K562 (cell line): Measurements from ENCODE around the gene POU3F1. TPM values are rescaled to one million over a fixed set of nuclear protein-coding genes. Genes with fewer than 3 reads are reported as not detected.

Experiments
- ATAC-seq: fragments of 200-7000 bp; cut with Tn5 transposase; 3 replicates; pipeline ENCODE4 v1.9.1; 2020; ENCODE audit warnings: moderate library complexity
- BruUV-seq: library from RNA; stranded (reverse); fragments of 400-500 nt; replicated peaks from 2 replicates; lab custom pipeline; 2021; lab: Mats Ljungman, UMichigan
- CTCF ChIA-PET: fragments of 300-600 bp; formaldehyde crosslinking; extraction: SDS; loops from one replicate; lab custom pipeline; 2021; ENCODE audit warnings: low intra/inter-chr PET ratio; lab: Yijun Ruan, JAX
- POLR2A ChIA-PET: fragments of 300-600, 350-650 bp; sonication (Branson Sonifier 250); formaldehyde crosslinking; extraction: SDS; loops from one replicate; lab custom pipeline; 2021; ENCODE audit warnings: antibody characterized with exemption, inconsistent platforms; lab: Yijun Ruan, JAX
- DNase-seq, 4 experiments: peaks; one replicate each; pipeline versions ENCODE4 v3.0.0 to v3.0.0-alpha.2; 2011 to 2018; ENCODE audit warnings: low spot score in 3 of 4, mixed read lengths in 3 of 4; ENCODE audit errors: extremely low read depth in 1 of 4
- FAIRE-seq: peaks from 2 replicates; lab custom pipeline; 2011; peaks lifted over from hg19 to GRCh38; lab: Jason Lieb, UNC
- H2AFZ ChIP-seq: 2 replicates; pipeline ENCODE4 v1.6.0; 2011; ENCODE audit warnings: low read depth, low read length, control low read depth, inconsistent platforms
- H3K27ac ChIP-seq: fragments of 200-600 bp; 3 replicates; pipeline ENCODE4 v1.8.0; 2011; ENCODE audit warnings: low read depth, mild to moderate bottlenecking, control low read depth, inconsistent platforms, low read length, moderate library complexity, mixed read lengths; ENCODE audit errors: extremely low read depth
- H3K27me3 ChIP-seq, 2 experiments: fragments of 300-600 bp in 1 of 2; 2 replicates in 1 of 2; 3 replicates in 1 of 2; pipeline versions ENCODE4 v1.6.0 to v1.8.0; 2011; ENCODE audit warnings: inconsistent platforms in 2 of 2, low read length in 2 of 2, mild to moderate bottlenecking in 1 of 2, mixed read lengths in 1 of 2, moderate library complexity in 1 of 2; ENCODE audit not compliant: control insufficient read depth in 2 of 2, insufficient read depth in 2 of 2
- H3K36me3 ChIP-seq: fragments of 300-600 bp; 3 replicates; pipeline ENCODE4 v1.8.0; 2011; ENCODE audit warnings: mild to moderate bottlenecking, low read length, inconsistent platforms; ENCODE audit not compliant: control insufficient read depth, insufficient read depth
- H3K4me1 ChIP-seq, 2 experiments: fragments of 200-600 bp in 1 of 2; replicated peaks in 1 of 2; 2 replicates in 1 of 2; 3 replicates in 1 of 2; pipeline versions ENCODE4 v1.5.1 to v1.8.0; 2011; ENCODE audit warnings: inconsistent platforms in 2 of 2, low read length in 2 of 2, mild to moderate bottlenecking in 1 of 2, mixed read lengths in 1 of 2, moderate library complexity in 1 of 2; ENCODE audit not compliant: control insufficient read depth in 2 of 2, insufficient read depth in 2 of 2
- H3K4me2 ChIP-seq: 2 replicates; pipeline ENCODE4 v1.6.1; 2011; ENCODE audit warnings: low read length, control low read depth, inconsistent platforms, mixed read lengths; ENCODE audit not compliant: insufficient read depth
- H3K4me3 ChIP-seq: fragments of 200-600 bp; sonication (generic), shearing (Covaris generic); 2 replicates; pipeline ENCODE4 v1.5.1; 2016; ENCODE audit warnings: control low read depth, inconsistent platforms
- H3K79me2 ChIP-seq: fragments of 200-600 bp; 3 replicates; pipeline ENCODE4 v1.8.0; 2011; ENCODE audit warnings: low read length, inconsistent platforms; ENCODE audit not compliant: control insufficient read depth, insufficient read depth
- H3K9ac ChIP-seq, 2 experiments: 2 replicates each; pipeline versions ENCODE4 v1.6.0 to v1.6.1; 2011; ENCODE audit warnings: low read depth in 2 of 2, low read length in 2 of 2, control low read depth in 1 of 2, inconsistent platforms in 1 of 2, mild to moderate bottlenecking in 1 of 2, mixed read lengths in 1 of 2; ENCODE audit not compliant: insufficient read depth in 1 of 2
- H3K9me1 ChIP-seq: one replicate; pipeline ENCODE4 v1.6.0; 2011; ENCODE audit warnings: inconsistent platforms, mild to moderate bottlenecking, low read length, moderate library complexity; ENCODE audit not compliant: control insufficient read depth, insufficient read depth
- H3K9me3 ChIP-seq: replicated peaks from 2 replicates; pipeline ENCODE4 v1.5.1; 2011; ENCODE audit warnings: low read depth, low read length, inconsistent platforms; ENCODE audit not compliant: control insufficient read depth, insufficient read depth
- H4K20me1 ChIP-seq: replicated peaks from 2 replicates; pipeline ENCODE4 v1.6.1; 2011; ENCODE audit warnings: low read length, inconsistent platforms, mixed read lengths; ENCODE audit not compliant: control insufficient read depth, insufficient read depth
- BDP1 ChIP-seq: IDR thresholded peaks from 3 replicates; pipeline ENCODE4 v1.6.1; 2011; ENCODE audit not compliant: insufficient read length, insufficient read depth
- DNMT1 ChIP-seq: fragments of 450-650 bp; IDR thresholded peaks from 2 replicates; pipeline ENCODE4 v1.6.1; 2016; ENCODE audit warnings: antibody characterized with exemption, mild to moderate bottlenecking
- GATAD2A ChIP-seq: fragments of 450-650 bp; IDR thresholded peaks from 2 replicates; pipeline ENCODE4 v1.6.1; 2017
- MTA1 ChIP-seq: fragments of 450-650 bp; IDR thresholded peaks from 2 replicates; pipeline ENCODE4 v1.6.1; 2017; ENCODE audit warnings: borderline replicate concordance
- MTF1 ChIP-seq: fragments of 250-450 bp; sonication (Bioruptor Pico); IDR thresholded peaks from 2 replicates; pipeline ENCODE4 v1.9.0; 2021; ENCODE audit warnings: moderate library complexity, mild to moderate bottlenecking, inconsistent platforms, borderline replicate concordance
- NRF1 ChIP-seq, 2 experiments: fragments of 450-650 bp; IDR thresholded peaks in 1 of 2; conservative IDR thresholded peaks in 1 of 2; 2 replicates each; pipeline ENCODE4 v1.6.1; 2014; ENCODE audit warnings: mild to moderate bottlenecking in 2 of 2
- PHB ChIP-seq: fragments of 250-450 bp; sonication (Bioruptor Pico); IDR thresholded peaks from 2 replicates; pipeline ENCODE4 v1.5.0; 2021
- PRPF4 ChIP-seq: fragments of 200-400 bp; formaldehyde crosslinking; IDR thresholded peaks from one replicate; pipeline ENCODE4 v1.6.1; 2017; ENCODE audit warnings: low read length, low read depth, mild to moderate bottlenecking; ENCODE audit not compliant: insufficient read depth, poor library complexity, severe bottlenecking
- SAFB2 ChIP-seq: fragments of 200-400 bp; formaldehyde crosslinking; IDR thresholded peaks from 2 replicates; pipeline ENCODE4 v1.6.1; 2018; ENCODE audit warnings: borderline replicate concordance, low read length, low read depth, moderate library complexity; ENCODE audit not compliant: severe bottlenecking
- SIN3A ChIP-seq, 2 experiments: fragments of 150-350 bp in 1 of 2; IDR thresholded peaks; 2 replicates each; pipeline ENCODE4 v1.6.1; 2011 to 2016; ENCODE audit warnings: borderline replicate concordance in 2 of 2, low read depth in 2 of 2, low read length in 2 of 2, mild to moderate bottlenecking in 2 of 2, moderate library complexity in 2 of 2; ENCODE audit not compliant: control insufficient read depth in 1 of 2
- TEAD4 ChIP-seq, 2 experiments: sonication (generic) in 1 of 2; formaldehyde crosslinking in 1 of 2; IDR thresholded peaks; 2 replicates each; pipeline versions ENCODE4 v1.6.1 to v1.8.0; 2012 to 2022; ENCODE audit warnings: borderline replicate concordance in 1 of 2, inconsistent platforms in 1 of 2, low read length in 1 of 2, mild to moderate bottlenecking in 1 of 2, missing genetic modification reagents in 1 of 2
- ZKSCAN1 ChIP-seq: fragments of 150-350 bp; IDR thresholded peaks from 2 replicates; pipeline ENCODE4 v1.6.1; 2016; ENCODE audit warnings: low read depth, low read length
- ZNF12 ChIP-seq: sonication (generic); formaldehyde crosslinking; IDR thresholded peaks from 2 replicates; pipeline ENCODE4 v1.4.0; 2020; ENCODE audit warnings: mild to moderate bottlenecking, missing genetic modification reagents
- ZNF431 ChIP-seq: sonication (generic); formaldehyde crosslinking; IDR thresholded peaks from 2 replicates; pipeline ENCODE4 v1.8.0; 2022; ENCODE audit warnings: mild to moderate bottlenecking, missing genetic modification reagents
- ZNF445 ChIP-seq: fragments of 250-450 bp; sonication (Bioruptor Pico); IDR thresholded peaks from 2 replicates; pipeline ENCODE4 v1.4.0; 2020; ENCODE audit warnings: low read depth, mild to moderate bottlenecking, moderate library complexity
- WGBS: fragments of 100-300 bp; shearing (Covaris generic); methylation state at CpG from one replicate; pipeline ENCODE4 v1.1.6; 2016; ENCODE audit warnings: low coverage, mixed read lengths; ENCODE audit not compliant: insufficient coverage; ENCODE audit errors: missing lambda C conversion rate; 5-methylcytosine and 5-hydroxymethylcytosine counted together
- in situ Hi-C: fragments of 300-500 bp; cut with MboI; formaldehyde crosslinking; loops from 4 replicates; pipeline ENCODE4 v1.15.0; 2018; ENCODE audit warnings: inconsistent platforms, mixed read lengths
- intact Hi-C: fragments of 100-400 bp; cut with micrococcal nuclease; formaldehyde crosslinking; loops from 2 replicates; pipeline ENCODE4 v1.14.2; 2022
- polyA plus RNA-seq, 8 experiments: library from polyadenylated mRNA; depleted of rRNA in 4 of 8; stranded (reverse) in 5 of 8; unstranded in 3 of 8; fragments of >200 nt; fragmentation: Nextera tagmentation in 2 of 8; fragmentation: Illumina TruSeq in 1 of 8; extraction: Ambion mirVana in 2 of 8; extraction: Trizol in 1 of 8; gene quantifications; 2 replicates each; pipeline versions ENCODE4 v1.2.1 to v1.2.3, GENCODE V29; 2011 to 2014; ENCODE audit warnings: inconsistent platforms in 1 of 8, missing spikeins in 1 of 8
- total RNA-seq, 7 experiments: library from RNA; depleted of rRNA in 6 of 7; stranded (reverse); fragments of >200 nt in 6 of 7; fragmentation: Illumina TruSeq in 2 of 7; extraction: Trizol in 2 of 7; gene quantifications; 2 replicates each; pipeline versions ENCODE4 v1.2.1 to v1.2.3, GENCODE V29; 2011 to 2021; ENCODE audit warnings: low replicate concordance in 1 of 7

POU3F1 gene
- total and polyA plus RNA-seq, 9 of the 15 experiments (the other 6 are each of a cell fraction or from before 2014, with no cell fraction given) = 0.09 TPM; not detected in 8

DNA sequence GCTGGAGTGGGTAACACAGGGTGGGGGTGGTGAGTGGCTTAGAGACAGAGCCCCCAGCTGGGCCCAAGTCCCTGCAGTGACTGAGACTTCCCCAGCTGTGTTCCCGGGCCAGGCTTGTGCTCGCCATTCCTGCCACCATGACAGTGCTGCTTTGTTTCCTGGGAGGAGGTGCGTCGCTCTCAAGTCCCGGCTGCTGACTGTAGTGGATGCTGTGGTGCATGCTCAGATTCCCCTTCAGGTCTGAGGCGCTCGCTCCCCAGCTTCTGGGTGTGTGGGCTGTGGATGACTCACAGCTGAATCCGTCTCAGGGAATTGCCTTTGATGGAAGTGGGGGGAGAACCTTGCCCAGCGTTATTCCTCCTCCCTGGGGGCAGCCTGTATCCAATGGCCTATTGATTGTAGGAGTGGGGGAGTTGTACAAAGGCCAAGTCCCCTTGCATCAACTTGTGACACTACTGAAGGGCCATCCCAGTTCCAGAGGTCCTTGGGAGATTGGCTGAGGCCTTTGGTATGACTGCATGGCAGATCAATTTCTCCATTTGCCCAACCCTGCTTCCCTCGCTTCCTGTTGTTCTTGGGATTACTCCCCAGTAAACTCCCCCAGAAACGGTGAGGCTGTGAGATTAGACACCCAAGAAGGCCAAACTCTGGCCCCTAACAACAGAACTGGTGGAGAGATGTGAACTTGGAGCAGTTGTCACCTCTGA lies 17.8 kb upstream of the POU3F1 start:
- Histone ChIP-seq H4K20me1 (no peaks in the 10 kb centered on the region), H3K9me1 (no peaks in the 10 kb centered on the region), H3K4me1 (peaks cover 5 to 24% of the 10 kb centered on the region in 2 experiments; a peak in 4 of 5 replicates), H3K9me3 (no peaks in the 10 kb centered on the region), H3K4me3 (no peak overlapping the region), H3K27me3 (peaks cover 4 to 29% of the 10 kb centered on the region in 2 experiments; a peak in 2 of 5 replicates), H2AFZ (peak overlapping the region; percentile 49), H3K4me2 (peak overlapping the region; percentile 49), H3K27ac (no peak overlapping the region), H3K36me3 (no peaks in the 10 kb centered on the region), H3K79me2 (no peaks in the 10 kb centered on the region), H3K9ac (peak overlapping the region in 1 of 2 experiments; percentile 74; a peak in 2 of 4 replicates)
- intact Hi-C loops (no loop called here), in situ Hi-C loops (no loop called here)
- POLR2A ChIA-PET = interaction anchor here (0.6 to 1.7 kb wide), 4 partner anchors 11 to 463 kb away, joined by 3 to 10 read pairs (median 4); no protein-coding TSS in a partner anchor
- no TSS peak for BruUV-seq
- CTCF ChIA-PET = no interaction called here
- WGBS = 5% methylated on average over 11 of the region's 11 CpGs
- ATAC-seq (peak; percentile 83), FAIRE-seq (peak; percentile 94), DNase-seq (peak; percentile 65 to 78 (median 70))
- TF ChIP-seq PHB (CRISPR knock-in tag) = no peak
- no peak for TF ChIP-seq BDP1
- TF ChIP-seq NRF1 (conservative IDR thresholded peaks at IDR 0.05 in 1 of 2, IDR thresholded peaks at IDR 0.05 in 1 of 2) = peak; percentile 56 to 66
- TF ChIP-seq ZNF12 (CRISPR knock-in tag) = no peak
- no peak for TF ChIP-seq DNMT1
- TF ChIP-seq TEAD4 (IDR thresholded peaks at IDR 0.05; ENCODE audit: low read length) = no peak
- no peak for TF ChIP-seq TEAD4 (CRISPR knock-in tag; IDR thresholded peaks at IDR 0.05; ENCODE audit: borderline replicate concordance)
- TF ChIP-seq ZNF445 = no peak
- no peak for TF ChIP-seq SAFB2
- TF ChIP-seq ZNF431 (CRISPR knock-in tag) = no peak
- TF ChIP-seq ZKSCAN1 = no peak
- TF ChIP-seq SIN3A (IDR thresholded peaks at IDR 0.05; ENCODE audit: borderline replicate concordance in 2 of 2, control insufficient read depth in 1 of 2, low read depth in 2 of 2, low read length in 2 of 2) = no peak
- no peak for TF ChIP-seq PRPF4
- no peak for TF ChIP-seq GATAD2A
- TF ChIP-seq MTA1 = no peak
- TF ChIP-seq MTF1 (CRISPR knock-in tag) = no peak
